Neural crest cell (in vitro differentiated cells): ENCODE data around the gene SNAI3. TPM values are rescaled to one million over a fixed set of nuclear protein-coding genes. Genes with fewer than 3 reads are reported as not detected.

ENCODE experiments used
- DNase-seq: peaks from one replicate; pipeline ENCODE4 v3.0.0; 2021; ENCODE audit warnings: low read depth, mixed read lengths, low spot score
- H3K27ac Mint-ChIP-seq: one replicate; pipeline ENCODE4 v1.8.0; 2021; ENCODE audit warnings: mild to moderate bottlenecking, mixed read lengths; ENCODE audit not compliant: unreplicated experiment
- H3K27me3 Mint-ChIP-seq: 2 replicates; pipeline ENCODE4 v1.8.0; 2021; ENCODE audit warnings: low read depth, mild to moderate bottlenecking, mixed read lengths
- H3K36me3 Mint-ChIP-seq: 2 replicates; pipeline ENCODE4 v1.8.0; 2021; ENCODE audit warnings: low read depth, mild to moderate bottlenecking, mixed read lengths
- H3K4me1 Mint-ChIP-seq: 2 replicates; pipeline ENCODE4 v1.8.0; 2021; ENCODE audit warnings: mixed read lengths
- H3K4me3 Mint-ChIP-seq: one replicate; pipeline ENCODE4 v1.8.0; 2021; ENCODE audit warnings: mild to moderate bottlenecking, mixed read lengths
- H3K9me3 Mint-ChIP-seq: 2 replicates; pipeline ENCODE4 v1.8.0; 2021; ENCODE audit warnings: mixed read lengths
- CTCF ChIP-seq: fragments of 200-600 bp; sonication (generic); conservative IDR thresholded peaks from 2 replicates; pipeline ENCODE4 v1.5.0; 2021; ENCODE audit warnings: antibody characterized with exemption, mild to moderate bottlenecking
- total RNA-seq: library from RNA; stranded (reverse); gene quantifications from 2 replicates; pipeline ENCODE4 v1.2.1, GENCODE V29; 2021

Gene SNAI3
- total RNA-seq, 1 donor from 2014 or later: not detected

- TF ChIP-seq CTCF: no peak
- Mint-ChIP-seq H3K4me3 (peak overlapping the region; percentile 47), H3K27ac (no peak overlapping the region), H3K9me3 (no peaks in the 10 kb centered on the region), H3K4me1 (peaks cover 15% of the 10 kb centered on the region), H3K27me3 (no peaks in the 10 kb centered on the region), H3K36me3 (no peaks in the 10 kb centered on the region)
- DNase-seq: no peak
Observed at GRCh38 chr16:88653101-88653500, 33.2 kb downstream of the SNAI3 start.

GRCh38 chr16:88652762-88653063, 33.6 kb downstream of the SNAI3 start:
- TF ChIP-seq CTCF: no peak
- H3K4me1 Mint-ChIP-seq: peaks cover 15% of the 10 kb centered on the region
- no peaks in the 10 kb centered on the region for H3K36me3 Mint-ChIP-seq
- H3K27me3 Mint-ChIP-seq: no peaks in the 10 kb centered on the region
- no peaks in the 10 kb centered on the region for H3K9me3 Mint-ChIP-seq
- H3K4me3 Mint-ChIP-seq: peak overlapping the region; percentile 47
- no peak for DNase-seq
- no peak overlapping the region for H3K27ac Mint-ChIP-seq

GRCh38 chr16:88651989-88652761, 34.1 kb downstream of the SNAI3 start:
- no peak for TF ChIP-seq CTCF
- Mint-ChIP-seq H3K4me1 (peaks cover 15% of the 10 kb centered on the region), H3K27me3 (no peaks in the 10 kb centered on the region), H3K27ac (no peak overlapping the region), H3K4me3 (no peak overlapping the region), H3K9me3 (no peaks in the 10 kb centered on the region), H3K36me3 (no peaks in the 10 kb centered on the region)
- DNase-seq: no peak

GRCh38 chr16:88651276-88651988, 34.9 kb downstream of the SNAI3 start:
- H3K9me3 Mint-ChIP-seq: no peaks in the 10 kb centered on the region
- peaks cover 15% of the 10 kb centered on the region for H3K4me1 Mint-ChIP-seq
- H3K4me3 Mint-ChIP-seq: peak overlapping the region; percentile 78

GRCh38 chr16:88650749-88651275, 35.5 kb downstream of the SNAI3 start, which contains the start of gene CYBA:
Gene CYBA, minus strand, starts transcription at chr16:88651053. Its CDS starts 40 bp downstream, at chr16:88651013.
- Mint-ChIP-seq H3K4me1 (peaks cover 15% of the 10 kb centered on the region), H3K27me3 (no peaks in the 10 kb centered on the region), H3K36me3 (no peaks in the 10 kb centered on the region), H3K27ac (no peak within 1 kb of the TSS), H3K9me3 (no peaks in the 10 kb centered on the region), H3K4me3 (peak within 1 kb of the TSS; percentile 78)
- no peak for DNase-seq
- no peak for TF ChIP-seq CTCF

More at GRCh38 chr16:88651276-88651988, 34.9 kb downstream of the SNAI3 start:
- DNase-seq: no peak
- Mint-ChIP-seq H3K36me3 (no peaks in the 10 kb centered on the region), H3K27me3 (no peaks in the 10 kb centered on the region), H3K27ac (no peak overlapping the region)
- no peak for TF ChIP-seq CTCF
